Measurements from ENCODE around the gene TRAM2. TPM values are rescaled to one million over a fixed set of nuclear protein-coding genes. Genes with fewer than 3 reads are reported as not detected.

TRAM2 gene
- total and polyA plus RNA-seq, 5 experiments from 2014 or later = 3.1 to 9.9 (median 4.9) TPM

DNA sequence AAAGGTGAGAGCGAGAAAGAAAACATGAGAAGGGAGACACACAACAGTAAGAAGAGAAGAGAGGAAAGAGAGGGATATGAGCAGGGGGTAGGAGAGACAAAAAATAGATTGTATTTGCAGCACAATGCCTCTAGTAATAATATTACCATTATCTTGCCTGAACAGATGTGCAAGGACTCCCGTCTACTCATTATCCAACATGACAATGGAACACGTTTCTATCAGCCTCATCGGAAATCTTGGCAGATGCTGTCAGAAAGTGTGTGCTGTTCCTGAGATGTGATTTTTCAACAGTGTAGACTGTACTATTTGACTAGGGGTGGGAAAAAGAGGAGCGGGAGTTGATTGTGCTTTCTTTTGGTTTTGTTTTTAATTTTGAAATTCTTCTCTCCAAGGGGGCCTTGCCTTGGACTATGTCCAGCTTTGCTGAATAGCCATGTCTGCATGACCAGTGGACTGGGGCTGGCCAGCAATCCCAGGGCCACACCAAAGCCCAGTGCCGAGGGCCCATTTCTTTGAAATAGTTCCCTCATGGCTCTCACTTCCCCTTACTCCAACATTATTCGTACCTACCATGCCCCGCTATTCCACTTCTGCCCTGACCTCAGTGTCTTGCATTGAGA, 11.3 kb upstream of the TRAM2 start:
- Mint-ChIP-seq H3K27me3 (no peaks in the 10 kb centered on the region), H3K27ac (peak overlapping the region in 2 of 10 donors; percentile 0 to 30), H3K9me3 (no peaks in the 10 kb centered on the region), H3K4me1 (peaks cover 0 to 2% (median 0%) of the 10 kb centered on the region in 4 donors), H3K4me3 (no peak overlapping the region), H3K36me3 (no peaks in the 10 kb centered on the region)
- POLR2A ChIA-PET = no interaction called here
- DNase-seq = no peak
- no peak for ATAC-seq

- H3K4me1 Mint-ChIP-seq = peaks cover 0 to 2% (median 0%) of the 10 kb centered on the region in 4 donors
- DNase-seq (no peak), ATAC-seq (no peak)
- POLR2A ChIA-PET = no interaction called here
- H3K27ac Mint-ChIP-seq = no peak overlapping the region
- peaks cover 0 to 5% (median 1%) of the 10 kb centered on the region in 3 donors for H3K36me3 Mint-ChIP-seq
- peaks cover 0 to 4% (median 0%) of the 10 kb centered on the region in 9 donors for H3K9me3 Mint-ChIP-seq
- no peak overlapping the region for H3K4me3 Mint-ChIP-seq
- no peaks in the 10 kb centered on the region for H3K27me3 Mint-ChIP-seq
Measured at GRCh38 chr6:52587001-52587400, 10.1 kb upstream of the TRAM2 start.

- no peak overlapping the region for H3K4me3 Mint-ChIP-seq
- peaks cover 1 to 5% (median 3%) of the 10 kb centered on the region in 3 donors for H3K36me3 Mint-ChIP-seq
- DNase-seq (no peak), ATAC-seq (no peak)
- POLR2A ChIA-PET = interaction anchor here (1.0 kb wide), 1 partner anchor 161 kb away, joined by 3 read pairs; no protein-coding TSS in a partner anchor
- no peak overlapping the region for H3K27ac Mint-ChIP-seq
- H3K4me1 Mint-ChIP-seq = peaks cover 0 to 4% (median under 1%) of the 10 kb centered on the region in 4 donors
- H3K9me3 Mint-ChIP-seq = peaks cover 0 to 4% (median 0%) of the 10 kb centered on the region in 9 donors
- no peaks in the 10 kb centered on the region for H3K27me3 Mint-ChIP-seq
Measured at GRCh38 chr6:52584203-52584602, 7.3 kb upstream of the TRAM2 start.

DNA sequence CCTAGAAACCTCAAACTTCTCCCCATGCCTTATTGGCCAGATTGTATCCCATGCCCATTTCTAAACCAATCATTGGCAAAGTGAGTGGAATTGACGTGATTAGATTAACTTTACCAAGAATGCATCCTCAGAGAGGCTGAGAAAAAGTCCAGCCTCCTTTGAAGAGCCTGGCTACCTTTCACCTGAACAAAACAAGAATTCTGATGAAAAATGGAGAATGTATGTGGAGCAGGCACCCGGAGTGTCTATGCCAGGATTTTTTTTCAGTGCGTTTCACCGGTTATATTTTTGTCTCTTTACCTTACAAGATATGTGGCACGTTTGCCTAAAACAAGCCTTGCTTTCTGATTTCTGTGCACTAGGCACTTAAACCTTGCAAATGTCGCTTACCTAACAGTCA, 6.1 kb upstream of the TRAM2 start:
- Mint-ChIP-seq H3K27me3 (no peaks in the 10 kb centered on the region), H3K4me3 (no peak overlapping the region), H3K36me3 (peaks cover 1 to 5% (median 3%) of the 10 kb centered on the region in 3 donors), H3K4me1 (peaks cover 0 to 4% (median 4%) of the 10 kb centered on the region in 4 donors), H3K9me3 (peaks cover 0 to 4% (median 0%) of the 10 kb centered on the region in 9 donors), H3K27ac (no peak overlapping the region)
- DNase-seq (no peak), ATAC-seq (no peak)
- POLR2A ChIA-PET = no interaction called here

DNA sequence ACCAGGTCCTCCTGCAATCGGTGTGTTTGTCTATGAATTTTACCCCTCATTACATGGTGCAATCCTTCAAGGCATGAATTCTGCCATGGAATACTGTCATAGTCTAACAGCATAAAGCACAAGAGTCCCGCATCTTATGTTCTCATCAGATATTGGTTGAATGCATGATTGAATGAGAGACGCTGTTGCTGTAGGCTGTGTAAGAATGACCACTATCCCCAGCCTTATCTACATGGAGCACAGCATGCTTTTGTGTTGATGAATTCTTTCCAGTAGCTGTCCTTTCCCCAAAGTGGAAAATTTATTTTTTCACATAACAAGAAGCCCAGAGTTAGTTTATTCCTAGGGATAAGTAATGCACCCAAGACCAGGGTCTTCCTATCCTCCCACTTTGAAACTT, 5.6 kb upstream of the TRAM2 start:
- Mint-ChIP-seq H3K4me3 (no peak overlapping the region), H3K9me3 (peaks cover 0 to 4% (median 0%) of the 10 kb centered on the region in 9 donors), H3K27me3 (no peaks in the 10 kb centered on the region), H3K4me1 (peaks cover 0 to 9% (median 4%) of the 10 kb centered on the region in 4 donors), H3K27ac (no peak overlapping the region), H3K36me3 (peaks cover 1 to 5% (median 3%) of the 10 kb centered on the region in 3 donors)
- DNase-seq (no peak), ATAC-seq (no peak)
- POLR2A ChIA-PET = no interaction called here

DNA sequence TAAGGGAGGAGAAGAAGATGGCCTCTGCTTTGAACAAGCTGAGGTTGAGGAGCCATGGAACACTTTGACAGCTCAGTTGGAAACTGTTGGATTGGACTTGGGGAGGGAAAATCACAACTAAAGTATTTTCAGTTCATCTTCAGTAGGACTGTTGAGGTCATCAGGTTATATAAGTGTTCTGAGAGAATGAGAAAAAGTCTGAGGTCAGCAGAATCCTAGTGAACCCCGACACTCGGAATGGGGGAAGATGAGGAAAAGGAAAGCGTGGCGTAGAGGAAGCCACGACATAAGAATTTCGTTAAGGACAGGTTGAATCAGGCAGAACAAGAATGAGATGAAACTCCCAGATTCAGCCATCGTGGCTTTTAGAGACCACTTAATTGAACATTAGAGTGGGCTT, 4.0 kb upstream of the TRAM2 start:
- ATAC-seq = no peak
- no peak overlapping the region for H3K27ac Mint-ChIP-seq
- H3K27me3 Mint-ChIP-seq = no peaks in the 10 kb centered on the region
- POLR2A ChIA-PET = no interaction called here
- DNase-seq = no peak
- H3K4me1 Mint-ChIP-seq = peaks cover 5 to 17% (median 10%) of the 10 kb centered on the region in 4 donors
- H3K36me3 Mint-ChIP-seq = peaks cover 1 to 5% (median 3%) of the 10 kb centered on the region in 3 donors
- H3K4me3 Mint-ChIP-seq = no peak overlapping the region
- H3K9me3 Mint-ChIP-seq = peaks cover 0 to 4% (median 0%) of the 10 kb centered on the region in 9 donors

- POLR2A ChIA-PET = no interaction called here
- Mint-ChIP-seq H3K36me3 (peaks cover 1 to 5% (median 3%) of the 10 kb centered on the region in 3 donors), H3K4me3 (peak overlapping the region in 6 of 10 donors; percentile 16 to 81 (median 60)), H3K9me3 (peaks cover 0 to 4% (median 0%) of the 10 kb centered on the region in 9 donors), H3K4me1 (peaks cover 23 to 35% (median 26%) of the 10 kb centered on the region in 4 donors), H3K27ac (peak overlapping the region in 6 of 10 donors; percentile 10 to 56 (median 40)), H3K27me3 (no peaks in the 10 kb centered on the region)
- no peak for ATAC-seq
- no peak for DNase-seq
Measured at GRCh38 chr6:52579006-52579660, 2.3 kb upstream of the TRAM2 start.

DNA sequence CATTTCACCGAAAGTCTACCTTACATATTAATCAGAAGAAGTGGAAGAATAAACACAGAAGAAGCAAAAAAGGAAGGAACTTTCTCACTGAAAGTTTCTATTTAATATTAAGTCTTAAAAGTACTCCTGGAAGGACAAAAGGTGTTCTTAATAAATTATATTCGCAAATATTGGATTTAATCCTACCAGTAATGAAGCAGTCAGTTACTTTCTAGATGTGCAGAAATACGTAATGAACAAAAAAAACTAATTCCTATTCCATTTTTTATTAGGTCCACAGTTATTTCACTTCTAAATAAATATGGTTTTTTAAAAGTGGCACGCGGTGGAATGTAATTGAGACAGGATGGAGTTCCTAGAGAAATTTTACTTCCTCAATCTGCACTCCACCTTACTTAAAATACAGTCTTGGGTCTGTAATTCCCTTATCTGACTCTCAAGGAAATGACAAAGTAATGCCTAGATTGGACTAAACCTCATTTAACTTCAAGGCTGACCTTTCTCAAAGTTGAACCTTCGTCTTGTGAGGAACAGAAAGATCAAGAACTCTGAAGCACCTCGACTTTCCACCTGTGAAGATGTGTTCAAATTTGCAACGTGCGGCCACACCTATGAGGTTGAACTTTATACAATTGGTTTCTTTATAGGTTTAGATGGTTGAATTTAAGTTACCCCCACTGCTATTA, 1.1 kb upstream of the TRAM2 start:
- H3K9me3 Mint-ChIP-seq = peaks cover 0 to 4% (median 0%) of the 10 kb centered on the region in 9 donors
- H3K4me1 Mint-ChIP-seq = peaks cover 28 to 46% (median 38%) of the 10 kb centered on the region in 4 donors
- POLR2A ChIA-PET = interaction anchor here (0.6 to 2.2 kb wide), 4 partner anchors 11 to 268 kb away, joined by 4 to 7 read pairs (median 4); partner anchors contain the start of gene EFHC1
- H3K27me3 Mint-ChIP-seq = no peaks in the 10 kb centered on the region
- H3K27ac Mint-ChIP-seq = peak overlapping the region in 9 of 10 donors; percentile 43 to 85 (median 79)
- peak overlapping the region; percentile 23 to 85 (median 81) for H3K4me3 Mint-ChIP-seq
- no peak for DNase-seq
- no peak for ATAC-seq
- peaks cover 1 to 5% (median 5%) of the 10 kb centered on the region in 3 donors for H3K36me3 Mint-ChIP-seq

GRCh38 chr6:52576392-52577021, 353 bp downstream of the TRAM2 start:
- no peaks in the 10 kb centered on the region for H3K27me3 Mint-ChIP-seq
- peak; percentile 50 to 53 for ATAC-seq
- POLR2A ChIA-PET = interaction anchor here (0.8 to 3.2 kb wide), 5 partner anchors 9 to 291 kb away, joined by 3 to 16 read pairs (median 4); partner anchors contain the start of genes EFHC1, MCM3 and PAQR8
- H3K4me1 Mint-ChIP-seq = peaks cover 32 to 52% (median 48%) of the 10 kb centered on the region in 4 donors
- peak overlapping the region; percentile 74 to 92 (median 87) for H3K4me3 Mint-ChIP-seq
- H3K36me3 Mint-ChIP-seq = peaks cover 0 to 5% (median 0%) of the 10 kb centered on the region in 3 donors
- H3K9me3 Mint-ChIP-seq = no peaks in the 10 kb centered on the region
- peak overlapping the region in 9 of 10 donors; percentile 67 to 96 (median 86) for H3K27ac Mint-ChIP-seq
- DNase-seq = peak in 8 of 10 donors; percentile 29 to 77 (median 44)

GRCh38 chr6:52576054-52576391, 837 bp downstream of the TRAM2 start:
- Mint-ChIP-seq H3K27me3 (no peaks in the 10 kb centered on the region), H3K4me3 (peak overlapping the region; percentile 74 to 92 (median 87)), H3K36me3 (peaks cover 0 to 3% (median 0%) of the 10 kb centered on the region in 3 donors), H3K9me3 (no peaks in the 10 kb centered on the region), H3K4me1 (peaks cover 33 to 55% (median 52%) of the 10 kb centered on the region in 4 donors), H3K27ac (peak overlapping the region; percentile 67 to 96 (median 88))
- ATAC-seq = no peak
- POLR2A ChIA-PET = interaction anchor here (0.8 to 3.2 kb wide), 5 partner anchors 9 to 291 kb away, joined by 3 to 16 read pairs (median 4); partner anchors contain the start of genes EFHC1, MCM3 and PAQR8
- no peak for DNase-seq

DNA sequence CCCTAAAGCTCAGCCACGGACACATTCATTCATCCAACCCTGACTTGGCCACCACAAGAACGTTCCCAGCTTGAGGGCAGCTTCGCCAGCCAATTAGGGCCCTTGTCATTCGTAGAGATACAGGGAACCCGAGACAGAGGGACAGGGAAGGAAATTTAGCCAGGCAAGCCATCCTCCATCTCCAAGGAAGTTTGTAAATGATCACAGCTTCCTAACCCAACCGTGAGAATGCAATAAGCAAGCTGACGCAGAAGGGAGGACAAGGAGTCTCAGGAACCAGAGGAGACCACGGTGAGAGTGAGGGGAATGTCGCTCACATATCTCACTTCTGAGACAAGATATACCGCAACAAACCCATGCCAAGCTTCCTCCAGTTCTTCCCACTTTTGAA, 1.4 kb downstream of the TRAM2 start:
- Mint-ChIP-seq H3K4me1 (peaks cover 35 to 57% (median 56%) of the 10 kb centered on the region in 4 donors), H3K27ac (peak overlapping the region; percentile 67 to 96 (median 92))
- ATAC-seq = no peak

More for the DNA sequence above, 1.4 kb downstream of the TRAM2 start:
- Mint-ChIP-seq H3K9me3 (no peaks in the 10 kb centered on the region), H3K36me3 (peaks cover 0 to 2% (median 0%) of the 10 kb centered on the region in 3 donors), H3K4me3 (peak overlapping the region; percentile 74 to 92 (median 87)), H3K27me3 (no peaks in the 10 kb centered on the region)
- POLR2A ChIA-PET = interaction anchor here (1.0 to 3.2 kb wide), 4 partner anchors 8 to 290 kb away, joined by 3 to 16 read pairs (median 5); partner anchors contain the start of genes EFHC1 and MCM3
- no peak for DNase-seq

Measured in naive thymus-derived CD8-positive, alpha-beta T cell (primary cell).